GM18520 (cell line): ENCODE results near the gene GLI3.

Experiments used
- ATAC-seq: cut with Tn5 transposase; IDR thresholded peaks from one replicate; pipeline ENCODE4 v1.9.1; 2021; ENCODE audit not compliant: unreplicated experiment

Gene GLI3

GRCh38 chr7:42107484-42108240, 129.3 kb downstream of the GLI3 start:
- no peak for ATAC-seq

GRCh38 chr7:42106562-42106961, 130.4 kb downstream of the GLI3 start:
- no peak for ATAC-seq

- ATAC-seq, result no peak
Observed at GRCh38 chr7:42105554-42106358, 131.3 kb downstream of the GLI3 start.

GRCh38 chr7:42104694-42105093, 132.3 kb downstream of the GLI3 start:
- no peak for ATAC-seq

- ATAC-seq, result no peak
Observed at GRCh38 chr7:42104231-42104630, 132.8 kb downstream of the GLI3 start.

- no peak for ATAC-seq
Observed at GRCh38 chr7:42103456-42103855, 133.6 kb downstream of the GLI3 start.

GRCh38 chr7:42103020-42103419, 134.0 kb downstream of the GLI3 start:
- no peak for ATAC-seq

GRCh38 chr7:42102301-42102700, 134.7 kb downstream of the GLI3 start:
- ATAC-seq, result no peak

- ATAC-seq, result no peak
Observed at GRCh38 chr7:42100156-42100508, 136.9 kb downstream of the GLI3 start.

- ATAC-seq, result no peak
Observed at GRCh38 chr7:42099470-42100155, 137.4 kb downstream of the GLI3 start.

- ATAC-seq, result no peak
Observed at GRCh38 chr7:42099066-42099465, 137.9 kb downstream of the GLI3 start.

- ATAC-seq, result no peak
Observed at GRCh38 chr7:42097752-42098151, 139.3 kb downstream of the GLI3 start.

- ATAC-seq, result no peak
Observed at GRCh38 chr7:42096681-42097561, 140.1 kb downstream of the GLI3 start.

GRCh38 chr7:42096268-42096667, 140.7 kb downstream of the GLI3 start:
- no peak for ATAC-seq

- ATAC-seq, result no peak
Observed at GRCh38 chr7:42095791-42096190, 141.2 kb downstream of the GLI3 start.

- no peak for ATAC-seq
Observed at GRCh38 chr7:42093349-42093905, 143.6 kb downstream of the GLI3 start.

- no peak for ATAC-seq
Observed at GRCh38 chr7:42091461-42092291, 145.3 kb downstream of the GLI3 start.

- ATAC-seq, result no peak
Observed at GRCh38 chr7:42090806-42091205, 146.2 kb downstream of the GLI3 start.

- ATAC-seq, result no peak
Observed at GRCh38 chr7:42090056-42090455, 147.0 kb downstream of the GLI3 start.

GRCh38 chr7:42087616-42088015, 149.4 kb downstream of the GLI3 start:
- ATAC-seq, result no peak
